Measurements from ENCODE around the gene GLB1L2. TPM values are rescaled to one million over a fixed set of nuclear protein-coding genes. Genes with fewer than 3 reads are reported as not detected.

GLB1L2 gene
- total RNA-seq, 1 donor from 2014 or later, result 1.7 TPM

DNA sequence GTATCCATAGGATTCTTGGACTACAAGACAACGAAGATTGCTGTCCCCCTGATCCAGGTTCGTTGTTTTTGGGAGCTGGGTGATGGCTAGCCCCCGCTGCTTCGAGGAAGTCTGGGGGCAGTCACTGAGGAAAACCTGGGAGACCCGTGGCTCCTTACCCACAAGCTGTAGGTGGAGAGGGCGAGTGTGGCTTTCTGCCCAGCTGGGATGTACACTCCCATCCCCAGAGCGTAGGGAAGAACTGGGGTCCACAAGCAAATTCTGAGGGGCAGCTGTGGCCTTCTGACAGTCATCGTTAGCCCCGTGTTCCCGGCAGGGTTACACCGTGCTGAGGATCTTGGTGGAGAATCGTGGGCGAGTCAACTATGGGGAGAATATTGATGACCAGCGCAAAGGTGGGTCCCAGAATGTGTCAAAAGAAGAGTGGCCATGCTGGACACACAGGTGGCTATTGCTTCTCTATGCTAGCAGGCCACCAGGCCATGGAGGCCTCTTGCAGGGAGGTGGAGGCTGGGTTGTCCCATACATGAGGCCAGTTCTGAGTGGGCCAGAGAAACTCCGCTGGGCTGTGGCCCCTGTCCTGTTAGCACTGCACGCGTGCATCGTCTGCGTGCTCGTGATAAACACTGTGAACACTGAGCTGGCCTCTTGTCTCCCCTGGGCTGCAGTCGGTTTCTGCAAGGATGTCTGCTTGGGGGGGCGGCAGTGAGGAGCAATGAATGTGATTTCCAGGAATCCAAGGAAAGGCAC is 39.8 kb downstream of the GLB1L2 start:
- TF ChIP-seq, protein P1, sequence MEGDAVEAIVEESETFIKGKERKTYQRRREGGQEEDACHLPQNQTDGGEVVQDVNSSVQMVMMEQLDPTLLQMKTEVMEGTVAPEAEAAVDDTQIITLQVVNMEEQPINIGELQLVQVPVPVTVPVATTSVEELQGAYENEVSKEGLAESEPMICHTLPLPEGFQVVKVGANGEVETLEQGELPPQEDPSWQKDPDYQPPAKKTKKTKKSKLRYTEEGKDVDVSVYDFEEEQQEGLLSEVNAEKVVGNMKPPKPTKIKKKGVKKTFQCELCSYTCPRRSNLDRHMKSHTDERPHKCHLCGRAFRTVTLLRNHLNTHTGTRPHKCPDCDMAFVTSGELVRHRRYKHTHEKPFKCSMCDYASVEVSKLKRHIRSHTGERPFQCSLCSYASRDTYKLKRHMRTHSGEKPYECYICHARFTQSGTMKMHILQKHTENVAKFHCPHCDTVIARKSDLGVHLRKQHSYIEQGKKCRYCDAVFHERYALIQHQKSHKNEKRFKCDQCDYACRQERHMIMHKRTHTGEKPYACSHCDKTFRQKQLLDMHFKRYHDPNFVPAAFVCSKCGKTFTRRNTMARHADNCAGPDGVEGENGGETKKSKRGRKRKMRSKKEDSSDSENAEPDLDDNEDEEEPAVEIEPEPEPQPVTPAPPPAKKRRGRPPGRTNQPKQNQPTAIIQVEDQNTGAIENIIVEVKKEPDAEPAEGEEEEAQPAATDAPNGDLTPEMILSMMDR (IDR thresholded peaks at IDR 0.05), result no peak
- Histone ChIP-seq H3K36me3 (no peaks in the 10 kb centered on the region), H3K4me3 (no peak overlapping the region), H3K9me3 (no peaks in the 10 kb centered on the region), H3K27me3 (no peaks in the 10 kb centered on the region), H3K4me1 (no peaks in the 10 kb centered on the region), H3K27ac (no peak overlapping the region)
- intact Hi-C loops (cut with DNase I), result no loop called here
- DNase-seq (ENCODE audit: low spot score in 2 of 2), result no peak

DNA sequence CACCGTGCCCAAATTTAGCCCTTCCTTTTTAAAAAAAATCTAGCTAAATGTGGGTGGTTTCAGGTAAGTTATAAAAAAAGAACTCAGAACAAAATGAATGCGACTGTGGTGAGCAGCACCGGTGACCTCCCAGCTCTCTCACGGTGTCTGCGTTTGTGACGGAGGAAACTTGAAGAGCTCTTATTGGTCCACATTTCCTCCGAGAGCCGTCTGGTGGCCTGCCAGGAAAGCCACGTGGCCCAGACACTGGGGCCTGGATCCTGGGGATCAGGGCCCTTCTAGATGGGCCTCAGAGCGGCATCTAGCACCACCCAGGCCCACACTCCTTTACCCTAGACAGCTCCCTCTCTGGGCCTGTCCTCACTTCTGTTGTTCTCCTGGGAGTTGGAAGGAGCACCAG is 40.7 kb downstream of the GLB1L2 start:
- no peak for DNase-seq (ENCODE audit: low spot score in 2 of 2)
- Histone ChIP-seq H3K27me3 (no peaks in the 10 kb centered on the region), H3K9me3 (no peaks in the 10 kb centered on the region), H3K4me1 (no peaks in the 10 kb centered on the region), H3K27ac (no peak overlapping the region), H3K36me3 (no peaks in the 10 kb centered on the region), H3K4me3 (no peak overlapping the region)
- intact Hi-C loops (cut with DNase I), result no loop called here
- TF ChIP-seq, protein P1 (IDR thresholded peaks at IDR 0.05), result no peak

DNA sequence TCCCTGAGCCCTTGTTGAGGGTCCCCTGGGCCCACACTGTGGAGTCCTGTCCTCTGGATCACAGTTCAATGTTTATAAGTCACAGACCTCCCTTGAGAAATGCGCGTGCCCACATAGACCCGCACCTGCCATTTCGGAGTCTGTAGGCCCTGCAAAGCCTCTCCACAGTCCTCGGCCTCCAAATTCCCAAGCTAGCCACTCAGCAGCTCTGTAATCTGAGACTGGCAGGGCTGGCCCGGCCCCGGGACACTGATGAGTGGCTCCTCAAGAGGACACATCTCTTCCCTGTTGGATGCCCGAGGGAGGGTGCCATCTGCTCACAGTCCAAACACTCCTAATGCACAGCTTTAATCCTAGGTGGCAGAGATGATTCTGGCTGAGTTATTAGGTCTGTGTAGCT is 41.2 kb downstream of the GLB1L2 start:
- H3K9me3 ChIP-seq, result no peaks in the 10 kb centered on the region
- H3K4me3 ChIP-seq, result no peak overlapping the region
- no peaks in the 10 kb centered on the region for H3K27me3 ChIP-seq
- no peaks in the 10 kb centered on the region for H3K4me1 ChIP-seq
- TF ChIP-seq, protein P1 (IDR thresholded peaks at IDR 0.05), result no peak
- no peak for DNase-seq (ENCODE audit: low spot score in 2 of 2)
- intact Hi-C loops (cut with DNase I), result no loop called here
- H3K36me3 ChIP-seq, result no peaks in the 10 kb centered on the region
- no peak overlapping the region for H3K27ac ChIP-seq

DNA sequence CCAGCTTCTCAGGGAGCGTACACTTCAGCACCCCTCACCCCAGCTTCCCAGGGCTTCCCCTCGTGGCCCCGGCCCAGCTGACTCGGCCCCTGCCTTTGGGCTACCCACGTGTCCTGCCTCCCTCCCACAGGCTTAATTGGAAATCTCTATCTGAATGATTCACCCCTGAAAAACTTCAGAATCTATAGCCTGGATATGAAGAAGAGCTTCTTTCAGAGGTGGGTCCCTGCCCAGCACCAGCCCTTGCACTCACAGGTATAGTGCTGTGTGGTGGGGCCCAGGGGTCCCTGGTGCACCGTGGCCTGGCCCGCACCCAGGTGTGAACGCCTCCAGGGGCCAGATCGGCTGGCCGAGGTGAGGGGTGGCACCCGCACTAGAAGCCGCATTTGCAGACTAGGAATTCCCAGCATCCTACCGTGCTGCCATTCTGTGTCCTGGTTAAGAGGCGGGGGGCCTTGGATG is 41.8 kb downstream of the GLB1L2 start:
- no peak overlapping the region for H3K4me3 ChIP-seq
- H3K27ac ChIP-seq, result no peak overlapping the region
- TF ChIP-seq, protein P1 (IDR thresholded peaks at IDR 0.05), result no peak
- H3K9me3 ChIP-seq, result no peaks in the 10 kb centered on the region
- no peak for DNase-seq (ENCODE audit: low spot score in 2 of 2)
- no peaks in the 10 kb centered on the region for H3K4me1 ChIP-seq
- no peaks in the 10 kb centered on the region for H3K27me3 ChIP-seq
- H3K36me3 ChIP-seq, result no peaks in the 10 kb centered on the region
- intact Hi-C loops (cut with DNase I), result no loop called here

DNA sequence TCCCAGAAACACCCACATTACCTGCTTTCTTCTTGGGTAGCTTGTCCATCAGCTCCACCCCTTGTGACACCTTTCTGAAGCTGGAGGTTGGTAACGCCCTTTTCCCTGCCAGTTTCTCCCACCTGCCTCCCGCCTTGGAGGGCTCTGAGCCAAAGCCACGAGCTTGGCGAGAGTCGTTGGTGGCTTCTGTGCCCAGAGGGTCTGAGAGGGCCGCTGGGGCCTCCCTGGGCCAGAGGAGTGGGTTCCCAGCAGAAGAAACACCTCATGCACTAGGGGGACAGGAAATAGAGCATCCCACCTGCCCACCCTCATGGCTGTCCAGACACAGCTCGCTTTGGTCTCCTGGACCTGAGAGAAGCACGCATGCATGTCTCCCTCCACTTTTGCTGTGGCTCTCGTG is 42.4 kb downstream of the GLB1L2 start:
- Histone ChIP-seq H3K27me3 (no peaks in the 10 kb centered on the region), H3K36me3 (no peaks in the 10 kb centered on the region), H3K4me3 (no peak overlapping the region), H3K9me3 (no peaks in the 10 kb centered on the region), H3K4me1 (no peaks in the 10 kb centered on the region), H3K27ac (no peak overlapping the region)
- no peak for DNase-seq (ENCODE audit: low spot score in 2 of 2)
- intact Hi-C loops (cut with DNase I), result no loop called here
- TF ChIP-seq, protein P1 (IDR thresholded peaks at IDR 0.05), result no peak

Measured in ascending aorta (tissue), 2 donors.